NCI-H2227 (cell line): ENCODE data around the gene PTPN4.
"Not testable (repeated sequence)": the region's sequence is repeated elsewhere in the genome, so short reads cannot be mapped to it uniquely, and the experiment has no call there.

Experiments used
- DNase-seq: peaks from one replicate; lab custom pipeline; 2025; ENCODE audit not compliant: unreplicated experiment; lab: John Stamatoyannopoulos, UW

Gene PTPN4

DNA sequence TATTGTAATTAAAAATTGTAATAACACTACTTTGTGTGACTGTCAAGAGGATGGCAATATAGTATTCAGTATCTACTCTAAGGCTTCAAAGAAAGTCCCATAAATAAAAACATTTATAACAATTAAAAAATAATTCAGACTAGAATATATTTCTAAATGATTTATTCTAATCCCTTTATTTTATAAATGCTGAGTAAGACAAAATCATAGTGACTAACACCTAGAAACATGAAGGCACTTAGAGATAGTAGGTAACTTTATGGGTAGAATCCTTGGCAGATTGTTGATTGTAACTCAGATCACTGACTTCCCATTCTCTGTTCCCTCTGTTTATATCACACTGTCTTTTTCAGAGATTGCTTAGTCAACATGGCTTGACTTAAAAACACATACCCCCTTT lies 174.6 kb downstream of the PTPN4 start:
- no peak for DNase-seq

DNA sequence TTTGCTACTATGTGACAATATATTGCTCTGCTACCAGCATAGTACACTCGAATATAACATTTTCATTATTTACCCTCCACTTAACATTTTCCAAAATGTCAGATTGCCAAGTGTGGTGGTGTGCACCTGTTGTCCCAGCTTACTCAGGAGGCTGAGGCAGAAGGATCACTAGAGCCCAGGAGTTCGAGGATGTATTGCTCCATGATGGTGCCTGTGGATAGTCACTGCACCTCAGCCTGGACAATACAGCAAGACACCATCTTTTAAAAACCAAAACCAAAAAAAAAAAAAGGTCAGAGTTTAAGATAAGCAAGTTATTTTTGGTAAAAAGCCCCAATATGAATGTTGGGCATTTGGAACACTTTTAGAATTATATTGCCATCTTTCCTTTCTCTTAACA lies 178.0 kb downstream of the PTPN4 start:
- DNase-seq: no peak

DNA sequence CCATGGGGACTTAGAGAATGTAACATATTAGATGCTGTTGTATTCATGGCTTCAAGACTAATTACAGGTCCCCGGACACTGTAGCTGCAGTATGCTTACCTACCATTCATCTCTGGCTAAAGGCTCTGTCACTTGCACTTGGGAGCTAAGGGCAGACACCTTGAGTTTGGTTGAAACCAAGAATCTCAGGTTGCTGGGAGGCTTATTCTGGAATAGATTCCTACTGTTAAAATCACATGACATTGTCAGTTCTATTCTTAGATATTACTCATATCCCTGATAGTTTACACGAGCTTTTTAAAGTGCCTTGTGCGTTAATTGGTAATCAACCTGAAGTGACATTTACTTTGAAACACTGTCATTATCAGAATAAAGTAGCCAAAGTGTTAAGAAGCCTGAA lies 180.2 kb downstream of the PTPN4 start:
- no peak for DNase-seq

DNA sequence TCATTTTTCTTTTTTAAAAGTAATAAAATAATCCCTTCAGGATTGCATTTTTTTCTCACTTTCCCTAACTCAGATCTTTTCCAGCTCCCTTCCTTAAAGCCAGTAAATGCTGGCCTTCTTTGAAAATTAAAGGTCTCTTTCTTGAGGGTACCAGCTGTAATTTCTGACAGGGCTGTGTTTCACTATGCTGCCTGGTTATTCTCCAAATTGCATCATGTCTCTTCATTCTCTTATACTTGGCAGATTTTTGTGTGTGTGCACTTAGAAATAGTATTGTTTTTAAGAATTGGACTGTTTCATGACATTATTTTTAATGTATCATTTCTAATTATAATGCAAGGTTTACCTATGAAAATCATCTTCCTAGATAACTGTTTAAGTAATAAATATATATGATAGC lies 181.1 kb downstream of the PTPN4 start:
- DNase-seq: no peak

DNA sequence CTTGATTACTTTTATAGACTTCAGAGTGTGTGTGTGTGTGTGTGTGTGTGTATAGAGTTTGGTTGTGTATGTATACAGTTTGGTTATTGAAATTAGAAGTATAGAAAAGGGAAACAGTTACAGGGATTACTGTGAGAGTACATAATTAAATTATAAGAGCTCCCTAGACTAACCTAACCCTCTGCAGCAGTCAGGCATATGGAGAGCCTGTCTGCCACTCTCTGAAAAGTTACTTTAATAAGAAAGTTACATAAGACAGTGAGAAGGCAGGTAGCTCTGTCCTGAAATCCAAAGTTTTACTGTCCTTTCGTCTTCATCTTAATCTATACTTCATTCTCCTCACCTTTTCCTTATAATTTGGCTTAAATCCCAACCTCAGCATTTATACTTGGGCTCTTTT lies 181.7 kb downstream of the PTPN4 start:
- no peak for DNase-seq

DNA sequence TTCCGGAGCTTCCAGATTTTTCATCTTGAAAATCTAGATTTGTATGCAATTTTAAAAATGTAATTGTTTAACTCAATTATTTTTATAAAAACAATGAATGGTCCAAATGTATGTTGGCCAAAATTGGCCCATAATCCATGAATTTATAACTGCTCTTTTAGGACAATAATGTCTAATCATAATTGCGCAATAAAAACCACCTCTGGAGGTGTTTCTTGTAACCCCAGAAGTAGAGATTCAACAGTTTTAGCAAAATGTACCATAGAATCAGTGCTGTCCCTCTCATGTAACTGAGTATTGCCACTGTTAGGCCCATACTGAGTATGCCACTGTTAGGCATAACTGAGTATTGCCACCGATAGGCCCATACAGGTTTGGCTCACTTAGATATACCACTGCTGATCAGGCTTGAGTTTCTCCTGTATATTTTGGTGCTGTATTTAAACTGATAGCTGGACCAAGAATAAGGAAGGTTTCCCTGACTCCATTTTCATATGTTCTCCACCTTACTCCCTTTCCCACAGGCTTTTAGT lies 182.3 kb downstream of the PTPN4 start:
- no peak for DNase-seq

DNA sequence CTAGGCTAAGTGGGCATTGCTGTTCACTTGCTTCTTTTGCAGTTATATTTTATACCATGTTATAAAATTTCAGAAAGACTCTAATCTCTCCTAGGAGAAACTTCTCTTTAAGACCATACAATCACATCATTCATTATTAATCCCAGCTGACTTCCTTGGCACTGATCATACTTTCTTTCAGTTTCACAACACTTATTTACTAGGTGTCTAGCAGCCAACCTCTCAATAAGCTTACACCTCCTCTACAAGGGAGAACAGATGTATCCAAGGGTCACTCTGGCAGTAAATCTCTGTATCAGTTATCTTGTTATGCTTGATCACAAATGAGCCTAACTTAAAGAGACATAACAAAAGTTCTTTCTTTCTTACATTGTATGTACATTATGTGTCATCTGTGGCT lies 183.3 kb downstream of the PTPN4 start:
- DNase-seq: no peak

DNA sequence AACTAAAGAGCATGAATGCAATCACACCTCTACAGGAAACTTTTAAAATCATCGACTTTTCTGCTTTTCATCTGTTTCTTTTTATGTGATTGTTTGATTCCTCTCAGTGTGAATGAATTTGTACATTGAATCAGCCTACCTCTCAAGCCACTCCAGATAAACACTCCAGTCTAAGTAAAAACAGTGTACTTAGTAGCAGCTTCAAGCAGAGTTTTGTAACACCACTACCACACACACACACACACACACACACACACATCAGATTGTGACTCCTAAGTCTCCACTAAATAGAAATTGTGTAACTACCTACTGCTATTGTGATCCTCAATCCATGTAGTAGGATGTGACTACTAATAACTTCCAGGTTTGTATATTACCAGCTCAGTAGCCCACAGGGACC lies 187.8 kb downstream of the PTPN4 start:
- no peak for DNase-seq

DNA sequence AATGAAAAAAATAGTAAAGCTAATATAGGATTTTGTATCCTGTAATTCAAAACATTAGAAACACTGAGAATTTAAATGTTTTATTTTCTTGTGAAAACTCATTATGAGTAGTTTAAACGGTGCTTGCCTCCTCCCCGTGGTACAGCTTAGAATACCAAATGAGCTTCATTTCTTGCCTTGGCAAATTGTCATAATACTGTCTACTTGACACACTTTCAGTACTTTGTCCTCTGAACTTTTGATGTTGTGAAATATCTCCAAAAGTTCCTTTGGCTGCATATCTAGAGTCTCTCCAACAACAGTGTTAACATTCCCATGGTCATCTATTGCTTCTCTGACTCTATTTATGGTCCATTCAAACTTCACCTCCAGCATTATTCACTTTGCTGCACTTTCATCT lies 191.2 kb downstream of the PTPN4 start:
- no peak for DNase-seq

DNA sequence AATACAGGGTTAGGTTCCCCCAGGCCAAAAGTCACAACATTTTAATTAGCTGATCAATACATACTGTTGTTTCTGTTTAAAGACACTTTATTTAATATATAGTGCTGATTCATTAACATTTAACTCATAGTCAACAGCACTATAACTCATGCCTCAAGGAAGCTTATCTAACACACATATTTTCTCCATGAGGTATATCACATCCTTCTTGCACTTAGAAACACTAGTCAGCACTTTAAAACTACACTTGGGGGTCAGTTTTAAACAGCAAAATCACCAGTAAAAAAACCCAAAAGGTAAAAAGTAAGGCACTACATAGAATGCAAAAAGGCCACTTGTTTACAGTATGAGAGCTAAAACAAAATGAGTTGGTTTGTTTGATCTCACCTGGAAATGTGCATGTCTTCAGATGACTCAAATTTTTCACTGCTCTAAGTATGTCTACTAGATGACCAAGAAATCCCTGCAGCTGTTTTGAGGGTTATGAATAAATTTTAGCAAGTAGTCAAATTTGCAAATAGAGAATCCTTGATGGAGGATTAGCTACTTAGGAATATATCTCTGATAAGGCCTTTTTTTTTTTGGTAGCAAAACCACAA lies 199.0 kb downstream of the PTPN4 start:
- no peak for DNase-seq

DNA sequence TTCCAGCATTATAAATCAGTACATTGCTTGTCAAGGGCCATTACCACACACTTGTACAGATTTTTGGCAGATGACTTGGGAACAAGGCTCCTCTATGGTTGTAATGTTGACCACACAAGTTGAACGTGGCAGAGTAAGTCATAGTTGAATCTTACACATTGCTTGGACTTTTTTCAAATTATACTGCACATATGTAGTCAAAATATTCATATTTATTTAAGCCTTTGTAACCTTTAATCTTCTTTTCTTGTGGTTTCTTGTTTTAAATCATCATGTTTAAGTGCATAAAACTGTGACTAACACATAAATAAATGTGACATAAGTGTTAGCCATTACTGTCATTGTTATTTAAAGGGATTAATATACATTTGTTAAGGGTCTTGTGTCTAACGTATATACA lies 201.1 kb downstream of the PTPN4 start:
- DNase-seq: no peak

DNA sequence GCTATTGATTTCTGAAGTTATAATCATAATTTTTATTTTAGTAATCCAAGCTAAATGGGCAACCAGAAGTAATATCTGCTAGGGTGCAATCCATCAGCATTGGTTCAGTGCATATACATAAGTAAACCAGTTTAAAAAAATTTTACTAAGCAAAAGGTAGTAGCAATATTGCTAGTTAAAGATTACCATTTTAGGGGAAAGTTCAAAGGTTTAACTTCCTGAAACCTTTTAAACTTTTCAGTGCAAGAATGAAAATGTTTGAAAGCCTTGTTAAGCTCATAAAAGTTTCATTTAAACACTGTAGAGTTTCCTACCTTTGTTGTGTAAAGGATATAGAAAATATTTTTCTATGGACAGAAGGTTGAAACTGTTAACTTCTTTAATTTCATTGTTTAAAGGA lies 222.2 kb downstream of the PTPN4 start:
- no peak for DNase-seq

DNA sequence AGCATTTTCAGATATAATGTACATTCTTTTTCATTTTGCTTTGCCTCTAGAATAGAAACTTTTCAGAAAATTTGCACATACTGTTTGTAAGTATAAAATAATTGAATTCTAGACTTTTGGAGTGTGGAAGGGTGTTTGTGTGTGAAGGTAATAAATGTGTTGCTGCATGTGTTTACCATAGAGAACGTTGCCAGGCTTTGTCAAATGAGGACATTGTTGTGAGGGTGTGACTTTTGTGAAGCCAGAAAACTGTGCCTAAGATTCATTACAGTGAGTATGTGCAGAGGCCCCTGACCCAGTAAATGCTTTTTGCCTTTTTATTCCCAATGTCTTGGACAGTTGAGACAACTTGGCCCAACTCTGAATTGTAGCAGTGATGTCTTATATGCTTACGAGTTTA lies 222.8 kb downstream of the PTPN4 start:
- DNase-seq: no peak

DNA sequence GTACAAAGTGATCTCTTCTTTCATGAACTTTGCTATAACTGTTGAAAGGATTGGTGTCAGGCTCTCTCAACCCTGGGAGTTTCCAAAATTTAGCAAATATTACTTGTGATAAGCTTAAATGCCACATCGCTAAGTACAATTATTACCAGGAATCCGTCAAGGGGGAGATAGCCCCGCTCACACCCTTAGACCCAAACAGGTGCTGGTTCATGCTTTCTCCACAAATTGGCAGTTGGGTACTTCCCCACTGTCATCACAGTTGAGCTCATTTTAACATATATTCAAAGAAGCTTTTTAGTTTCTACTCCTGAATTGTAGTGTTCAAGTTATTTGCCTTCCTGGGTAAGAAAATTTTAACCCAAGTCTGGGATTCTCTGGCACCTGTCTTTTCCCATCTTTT lies 223.4 kb downstream of the PTPN4 start:
- DNase-seq: no peak

DNA sequence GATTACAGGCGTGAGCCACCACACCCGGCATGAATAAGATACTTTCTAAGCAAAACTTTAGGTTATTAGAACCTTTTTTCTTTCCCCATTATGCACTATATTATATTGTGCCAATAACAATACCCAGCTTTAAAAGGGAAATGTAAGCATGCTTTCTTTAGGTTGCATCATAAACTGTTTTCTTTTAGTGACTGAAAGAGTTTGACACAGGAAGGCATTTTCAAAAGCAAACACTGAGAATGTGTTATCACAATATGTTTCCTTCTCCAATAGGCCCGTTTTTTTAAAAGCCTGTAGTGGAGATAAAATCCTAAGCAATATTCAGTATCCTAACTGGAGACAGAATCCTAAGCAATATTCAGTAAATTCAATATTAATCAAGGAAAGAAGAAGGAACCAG lies 236.4 kb downstream of the PTPN4 start:
- DNase-seq: no peak

DNA sequence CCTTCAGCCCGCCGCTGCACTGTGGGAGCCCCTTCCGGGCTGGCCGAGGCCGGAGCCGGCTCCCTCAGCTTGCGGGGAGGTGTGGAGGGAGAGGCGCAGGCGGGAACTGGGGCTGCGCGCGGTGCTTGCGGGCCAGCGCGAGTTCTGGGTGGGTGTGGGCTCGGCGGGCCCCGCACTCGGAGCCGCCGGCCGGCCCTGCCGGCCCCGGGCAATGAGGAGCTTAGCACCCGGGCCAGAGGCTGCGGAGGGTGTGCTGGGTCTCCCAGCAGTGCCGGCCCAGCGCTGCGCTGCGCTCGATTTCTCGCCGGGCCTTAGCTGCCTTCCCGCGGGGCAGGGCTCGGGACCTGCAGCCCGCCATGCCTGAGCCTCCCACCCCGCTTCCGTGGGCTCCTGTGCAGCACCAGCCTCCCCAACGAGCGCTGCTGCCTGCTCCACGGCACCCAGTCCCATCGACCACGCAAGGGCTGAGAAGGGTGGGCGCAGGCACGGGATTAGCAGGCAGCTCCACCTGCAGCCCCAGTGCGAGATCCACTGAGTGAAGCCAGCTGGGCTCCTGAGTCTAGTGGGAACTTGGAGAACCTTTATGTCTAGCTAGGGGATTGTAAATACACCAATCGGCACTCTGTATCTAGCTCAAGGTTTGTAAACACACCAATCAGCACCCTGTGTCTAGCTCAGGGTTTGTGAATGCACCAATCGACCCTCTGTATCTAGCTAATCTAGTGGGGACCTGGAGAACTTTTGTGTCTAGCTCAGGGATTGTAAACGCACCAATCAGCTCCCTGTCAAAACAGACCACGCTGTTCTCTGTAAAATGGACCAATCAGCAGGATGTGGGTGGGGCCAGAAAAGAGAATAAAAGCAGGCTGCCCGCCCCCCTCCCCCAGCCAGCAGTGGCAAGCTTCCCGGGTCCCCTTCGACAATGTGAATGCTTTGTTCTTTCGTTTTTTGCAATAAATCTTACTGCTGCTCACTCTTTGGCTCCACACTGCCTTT lies 237.5 kb downstream of the PTPN4 start:
- DNase-seq: not testable (repeated sequence)

DNA sequence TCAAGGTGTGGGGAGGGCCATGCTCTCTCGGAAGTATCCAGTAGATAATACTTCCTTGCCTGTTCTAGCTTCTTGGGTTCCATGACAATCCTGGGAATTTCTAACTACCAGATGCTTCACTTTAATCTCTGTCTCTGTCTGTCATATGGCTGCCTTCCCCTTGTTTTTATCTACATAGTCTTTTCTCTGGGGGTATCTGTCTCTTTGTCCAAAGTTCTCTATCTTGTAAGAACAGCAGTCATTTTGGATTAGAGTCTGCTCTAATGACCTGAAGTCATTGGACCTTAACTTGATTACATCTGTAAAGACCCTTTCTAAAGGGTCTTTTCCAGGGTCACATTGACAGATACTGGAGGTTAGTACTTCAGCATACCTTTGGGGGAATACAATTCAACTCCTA lies 241.7 kb downstream of the PTPN4 start:
- DNase-seq: no peak

DNA sequence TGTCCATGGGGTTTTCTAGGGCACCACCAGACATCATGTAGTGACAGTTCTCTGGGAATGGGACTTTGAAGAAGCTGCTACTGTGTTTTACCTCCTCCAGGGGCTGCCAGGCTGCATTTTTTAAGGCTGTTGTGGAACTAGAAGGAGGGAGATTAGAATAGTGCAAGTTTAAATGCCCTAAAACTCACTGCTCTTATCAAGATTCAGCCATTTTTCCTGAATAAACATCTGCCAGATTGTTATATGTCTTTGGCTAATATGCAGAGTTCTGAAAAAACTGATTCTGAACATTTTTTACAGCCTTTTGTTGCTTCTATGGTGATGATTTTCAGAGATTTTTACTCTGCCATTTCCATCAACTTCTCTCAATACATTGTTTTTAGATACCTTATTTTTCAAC lies 244.5 kb downstream of the PTPN4 start:
- DNase-seq: no peak

DNA sequence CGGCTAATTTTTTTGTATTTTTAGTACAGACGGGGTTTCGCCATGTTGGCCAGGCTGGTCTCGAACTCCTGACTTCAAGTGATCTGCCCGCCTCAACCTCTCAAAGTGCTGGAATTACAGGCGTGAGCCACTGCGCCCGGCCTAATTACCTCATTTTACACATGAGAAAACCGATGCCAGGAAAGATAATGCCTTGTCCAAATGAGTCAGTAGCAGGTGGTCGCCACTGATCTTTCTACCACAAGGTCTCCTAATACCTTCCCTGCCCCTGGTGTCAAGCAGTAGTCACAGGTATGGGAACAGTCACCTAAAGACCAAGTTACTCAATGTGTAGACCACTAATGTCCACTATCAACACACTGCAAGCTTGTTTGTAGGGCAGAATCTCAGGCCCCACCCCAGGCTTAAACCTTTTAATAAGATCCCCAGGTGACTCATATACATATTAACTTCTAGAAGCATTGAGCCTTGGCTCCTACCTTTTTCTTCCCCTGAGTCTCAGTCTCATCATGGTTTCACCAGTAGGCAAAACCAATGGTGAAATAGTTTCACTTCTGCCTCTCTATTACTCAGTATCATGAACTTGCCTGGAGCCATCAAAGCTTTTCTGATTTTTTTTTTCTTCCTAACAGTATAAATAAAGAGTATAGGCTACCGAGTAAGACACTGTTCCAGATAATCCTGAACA lies 246.3 kb downstream of the PTPN4 start:
- DNase-seq: no peak

DNA sequence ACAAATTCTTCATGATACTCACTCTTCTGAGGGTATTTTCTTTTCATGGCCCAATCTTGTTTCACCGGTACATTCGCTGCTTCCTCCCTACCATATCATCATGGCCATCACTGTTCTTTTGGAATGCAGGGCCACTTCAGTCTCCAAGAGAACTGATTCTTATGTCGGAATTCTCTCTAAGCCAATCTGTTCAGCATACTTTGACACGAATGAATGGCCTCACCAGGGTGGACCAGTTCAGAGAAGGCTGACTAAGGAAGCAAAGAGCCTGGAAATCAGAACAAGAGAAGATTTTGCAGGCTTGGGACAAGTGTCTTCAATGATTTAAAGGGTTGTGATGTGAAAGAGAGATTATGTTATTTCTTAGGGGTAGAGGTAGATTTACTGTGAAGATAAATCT lies 248.1 kb downstream of the PTPN4 start:
- DNase-seq: no peak

DNA sequence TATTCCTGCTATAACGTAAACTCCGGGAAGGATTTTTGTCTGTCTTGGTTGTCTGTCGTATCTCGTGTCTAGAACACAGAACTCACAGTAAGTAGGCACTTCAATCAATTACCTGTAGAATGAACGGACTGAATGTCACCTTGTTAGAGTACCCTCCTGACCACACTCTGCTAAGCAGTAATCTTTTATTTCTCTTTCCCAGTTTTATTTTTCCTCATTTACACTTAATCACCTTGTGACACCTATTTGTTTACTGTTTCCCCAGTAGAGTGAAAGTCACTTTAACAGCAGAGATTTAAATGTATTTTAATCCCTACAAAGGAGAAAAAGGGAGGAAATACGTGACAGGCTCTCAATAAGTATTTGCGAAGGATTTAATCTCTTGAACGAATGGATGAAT lies 252.6 kb downstream of the PTPN4 start:
- DNase-seq: peak; percentile 40
